SK-N-SH (cell line): ENCODE results near the gene ALPK3. TPM values are rescaled to one million over a fixed set of nuclear protein-coding genes. Genes with fewer than 3 reads are reported as not detected.

ENCODE experiments used
- CTCF ChIA-PET: fragments of 300-600, 350-600 bp; formaldehyde crosslinking; extraction: SDS; loops from one replicate; lab custom pipeline; 2021; lab: Yijun Ruan, JAX
- POLR2A ChIA-PET: fragments of 350-600 bp; sonication (Branson Sonifier 250); formaldehyde crosslinking; extraction: SDS; loops from one replicate; lab custom pipeline; 2020; ENCODE audit warnings: antibody characterized with exemption, inconsistent platforms; lab: Yijun Ruan, JAX
- DNase-seq: peaks from one replicate; pipeline ENCODE4 v3.0.0; 2012
- H2AFZ ChIP-seq: fragments of 200-600 bp; sonication (generic); 2 replicates; pipeline ENCODE4 v1.8.1; 2016; ENCODE audit warnings: antibody characterized with exemption, mild to moderate bottlenecking, low read depth
- H3F3A ChIP-seq: fragments of 200-600 bp; sonication (generic); replicated peaks from 2 replicates; pipeline ENCODE3; 2016; ENCODE audit warnings: antibody characterized with exemption, mild to moderate bottlenecking; ENCODE audit not compliant: insufficient read depth
- H3K27ac ChIP-seq, 2 experiments: fragments of 200-500 bp in 1 of 2; fragments of 200-600 bp in 1 of 2; sonication (Bioruptor generic) in 1 of 2; sonication (generic), shearing (Covaris generic) in 1 of 2; 2 replicates each; pipeline versions ENCODE4 v1.5.1 to v1.6.1; 2014 to 2016; ENCODE audit warnings: low read depth in 2 of 2, inconsistent platforms in 1 of 2, low read length in 1 of 2, mild to moderate bottlenecking in 1 of 2, mixed read lengths in 1 of 2
- H3K27me3 ChIP-seq: fragments of 200-600 bp; sonication (generic), shearing (Covaris generic); 2 replicates; pipeline ENCODE4 v1.6.1; 2016; ENCODE audit warnings: mixed run types; ENCODE audit not compliant: insufficient read depth
- H3K36me3 ChIP-seq, 2 experiments: fragments of 200-500 bp in 1 of 2; fragments of 200-600 bp in 1 of 2; sonication (Bioruptor generic) in 1 of 2; sonication (generic) in 1 of 2; replicated peaks in 1 of 2; 2 replicates each; pipeline versions ENCODE3 to v1.5.1; 2014 to 2016; ENCODE audit warnings: low read length in 1 of 2, mild to moderate bottlenecking in 1 of 2; ENCODE audit not compliant: insufficient read depth in 2 of 2, control insufficient read depth in 1 of 2
- H3K4me1 ChIP-seq, 2 experiments: fragments of 200-500 bp in 1 of 2; fragments of 200-600 bp in 1 of 2; sonication (Bioruptor generic) in 1 of 2; sonication (generic), shearing (Covaris generic) in 1 of 2; 2 replicates each; pipeline versions ENCODE4 v1.5.1 to v1.6.1; 2014 to 2016; ENCODE audit warnings: low read depth in 1 of 2, low read length in 1 of 2, mixed run types in 1 of 2; ENCODE audit not compliant: insufficient read depth in 2 of 2, control insufficient read depth in 1 of 2
- H3K4me2 ChIP-seq: fragments of 200-600 bp; sonication (generic), shearing (Covaris generic); 2 replicates; pipeline ENCODE4 v1.6.1; 2017; ENCODE audit warnings: mixed run types
- H3K4me3 ChIP-seq, 2 experiments: fragments of 200-500 bp in 1 of 2; fragments of 200-600 bp in 1 of 2; sonication (Bioruptor generic) in 1 of 2; sonication (generic), shearing (Covaris generic) in 1 of 2; 2 replicates each; pipeline versions ENCODE4 v1.5.1 to v1.8.1; 2014 to 2016; ENCODE audit warnings: low read depth in 2 of 2, inconsistent platforms in 1 of 2, low read length in 1 of 2, mild to moderate bottlenecking in 1 of 2, mixed read lengths in 1 of 2, moderate library complexity in 1 of 2
- H3K79me2 ChIP-seq: fragments of 200-600 bp; sonication (generic); 2 replicates; pipeline ENCODE4 v1.8.1; 2017; ENCODE audit warnings: mild to moderate bottlenecking; ENCODE audit not compliant: insufficient read depth
- H3K9ac ChIP-seq: fragments of 200-600 bp; sonication (generic); 2 replicates; pipeline ENCODE4 v1.6.1; 2017; ENCODE audit warnings: mixed run types
- H3K9me2 ChIP-seq: fragments of 200-600 bp; sonication (generic); 2 replicates; pipeline ENCODE4 v1.6.1; 2017; ENCODE audit warnings: mixed run types
- H3K9me3 ChIP-seq: fragments of 200-600 bp; sonication (generic); 2 replicates; pipeline ENCODE4 v1.6.1; 2017; ENCODE audit warnings: mixed run types, mild to moderate bottlenecking, moderate library complexity
- H4K20me1 ChIP-seq: fragments of 200-600 bp; sonication (generic); 2 replicates; pipeline ENCODE4 v1.6.1; 2017; ENCODE audit warnings: mild to moderate bottlenecking, mixed run types; ENCODE audit not compliant: insufficient read depth
- CHD2 ChIP-seq: fragments of 150-350 bp; IDR thresholded peaks from 2 replicates; pipeline ENCODE4 v1.6.1; 2018; ENCODE audit warnings: low read length; ENCODE audit not compliant: partially characterized antibody
- FOSL2 ChIP-seq: IDR thresholded peaks from 2 replicates; pipeline ENCODE4 v1.4.0; 2012; ENCODE audit warnings: low read depth, mild to moderate bottlenecking, moderate library complexity, borderline replicate concordance
- GABPA ChIP-seq: IDR thresholded peaks from 2 replicates; pipeline ENCODE4 v1.4.0; 2012; ENCODE audit warnings: low read depth, mild to moderate bottlenecking
- GATA2 ChIP-seq: sonication (generic); formaldehyde crosslinking; IDR thresholded peaks from 2 replicates; pipeline ENCODE4 v1.5.0; 2020; ENCODE audit warnings: mild to moderate bottlenecking, missing genetic modification reagents
- MXI1 ChIP-seq: IDR thresholded peaks from 2 replicates; pipeline ENCODE4 v1.6.1; 2012; ENCODE audit warnings: mild to moderate bottlenecking, low read depth, low read length, improper control_type of control experiment
- RCOR1 ChIP-seq: fragments of 150-350 bp; IDR thresholded peaks from 2 replicates; pipeline ENCODE4 v1.6.1; 2017; ENCODE audit warnings: antibody characterized with exemption, low read length
- RFX5 ChIP-seq: IDR thresholded peaks from 2 replicates; pipeline ENCODE4 v1.6.1; 2012; ENCODE audit warnings: mild to moderate bottlenecking, improper control_type of control experiment, low read length
- SIN3A ChIP-seq: IDR thresholded peaks from 2 replicates; pipeline ENCODE4 v1.6.1; 2012; ENCODE audit warnings: low read depth, mild to moderate bottlenecking, low read length, moderate library complexity, borderline replicate concordance
- SMC3 ChIP-seq: IDR thresholded peaks from 2 replicates; pipeline ENCODE4 v1.6.1; 2012; ENCODE audit warnings: low read depth, low read length, improper control_type of control experiment
- TAF1 ChIP-seq: IDR thresholded peaks from 2 replicates; pipeline ENCODE4 v1.6.1; 2012; ENCODE audit warnings: low read depth, mild to moderate bottlenecking, low read length, moderate library complexity, borderline replicate concordance
- TEAD4 ChIP-seq: IDR thresholded peaks from 2 replicates; pipeline ENCODE4 v1.4.0; 2012; ENCODE audit warnings: mild to moderate bottlenecking, borderline replicate concordance; ENCODE audit not compliant: insufficient read depth
- YY1 ChIP-seq: IDR thresholded peaks from 2 replicates; pipeline ENCODE4 v1.4.0; 2012; ENCODE audit warnings: low read depth, mild to moderate bottlenecking
- WGBS: methylation state at CpG from one replicate; pipeline ENCODE4 v1.1.6; 2017; ENCODE audit warnings: low lambda C conversion rate; 5-methylcytosine and 5-hydroxymethylcytosine counted together
- polyA plus RNA-seq, 3 experiments: library from polyadenylated mRNA; depleted of rRNA; stranded (reverse); fragments of >200 nt; gene quantifications; 2 replicates each; pipeline ENCODE4 v1.2.3, GENCODE V29; 2012
- TF ChIP-seq, protein P1 (sequence below): IDR thresholded peaks from 2 replicates; pipeline ENCODE4 v1.4.0; 2012; ENCODE audit warnings: low read depth
- TF ChIP-seq, protein P2 (sequence below): fragments of 150-350 bp; IDR thresholded peaks from 2 replicates; pipeline ENCODE4 v1.6.1; 2017; ENCODE audit warnings: antibody characterized with exemption, low read length, low read depth, borderline replicate concordance
- TF ChIP-seq, protein P3 (sequence below): IDR thresholded peaks from 2 replicates; pipeline ENCODE4 v1.6.1; 2012; ENCODE audit warnings: mild to moderate bottlenecking, low read depth, low read length, moderate library complexity
- TF ChIP-seq, protein P4 (sequence below): fragments of 150-350 bp; IDR thresholded peaks from 2 replicates; pipeline ENCODE4 v1.6.1; 2016; ENCODE audit warnings: mild to moderate bottlenecking, low read depth, low read length

Gene ALPK3
- polyA plus RNA-seq, 1 of the 3 experiments (the other 2 are of a cell fraction), result 0.16 TPM

DNA sequence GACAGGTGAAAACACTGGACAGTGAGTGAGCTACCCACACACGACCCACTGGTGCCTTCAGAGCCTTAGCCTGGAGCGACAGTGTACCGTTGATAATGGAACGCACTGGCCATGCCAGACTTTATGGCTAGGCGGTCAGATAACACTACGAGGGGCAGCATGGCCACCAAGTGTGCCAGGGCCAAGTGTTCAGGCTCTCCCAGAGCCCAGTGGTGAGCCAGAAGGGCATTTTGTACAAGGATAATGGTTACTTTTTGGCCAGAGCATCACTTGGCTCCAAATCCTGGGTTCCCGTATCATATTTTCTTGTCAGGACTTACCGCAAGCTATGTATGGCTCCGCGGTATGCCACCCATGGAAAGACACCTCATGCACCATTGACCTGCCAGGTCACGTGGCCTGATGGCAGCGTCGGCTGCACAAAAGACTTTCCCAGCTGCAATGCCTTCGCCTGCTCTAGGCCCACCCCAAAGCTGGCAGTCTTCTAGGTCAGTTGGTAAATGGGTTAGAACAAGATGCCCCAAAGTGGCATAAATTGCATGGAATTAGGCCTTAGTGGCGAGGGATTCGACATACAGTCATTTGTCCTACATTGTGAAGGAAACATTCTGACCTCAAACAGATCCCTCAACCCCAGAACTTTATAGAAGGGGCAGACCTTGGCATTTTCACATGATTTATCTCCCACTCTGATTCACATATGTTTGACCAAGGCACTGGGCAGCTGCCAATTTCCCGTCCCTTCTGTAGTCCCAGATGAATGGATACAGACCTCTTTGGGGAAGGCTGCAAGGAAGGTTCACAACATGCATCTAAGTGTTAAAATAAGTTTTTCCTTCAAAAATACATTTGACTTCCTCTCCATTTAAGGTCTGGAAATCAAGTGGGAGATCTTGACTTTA, 55.1 kb downstream of the ALPK3 start:
- H3K9ac ChIP-seq, result no peak overlapping the region
- H3K4me3 ChIP-seq, result no peak overlapping the region
- TF ChIP-seq, protein P1, sequence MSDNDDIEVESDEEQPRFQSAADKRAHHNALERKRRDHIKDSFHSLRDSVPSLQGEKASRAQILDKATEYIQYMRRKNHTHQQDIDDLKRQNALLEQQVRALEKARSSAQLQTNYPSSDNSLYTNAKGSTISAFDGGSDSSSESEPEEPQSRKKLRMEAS, result no peak
- no peak for TF ChIP-seq TEAD4
- no peak for TF ChIP-seq GABPA
- TF ChIP-seq MXI1, result no peak
- TF ChIP-seq, protein P2, sequence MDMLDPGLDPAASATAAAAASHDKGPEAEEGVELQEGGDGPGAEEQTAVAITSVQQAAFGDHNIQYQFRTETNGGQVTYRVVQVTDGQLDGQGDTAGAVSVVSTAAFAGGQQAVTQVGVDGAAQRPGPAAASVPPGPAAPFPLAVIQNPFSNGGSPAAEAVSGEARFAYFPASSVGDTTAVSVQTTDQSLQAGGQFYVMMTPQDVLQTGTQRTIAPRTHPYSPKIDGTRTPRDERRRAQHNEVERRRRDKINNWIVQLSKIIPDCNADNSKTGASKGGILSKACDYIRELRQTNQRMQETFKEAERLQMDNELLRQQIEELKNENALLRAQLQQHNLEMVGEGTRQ, result no peak
- TF ChIP-seq TAF1, result no peak
- no peak for TF ChIP-seq SIN3A
- TF ChIP-seq, protein P3, sequence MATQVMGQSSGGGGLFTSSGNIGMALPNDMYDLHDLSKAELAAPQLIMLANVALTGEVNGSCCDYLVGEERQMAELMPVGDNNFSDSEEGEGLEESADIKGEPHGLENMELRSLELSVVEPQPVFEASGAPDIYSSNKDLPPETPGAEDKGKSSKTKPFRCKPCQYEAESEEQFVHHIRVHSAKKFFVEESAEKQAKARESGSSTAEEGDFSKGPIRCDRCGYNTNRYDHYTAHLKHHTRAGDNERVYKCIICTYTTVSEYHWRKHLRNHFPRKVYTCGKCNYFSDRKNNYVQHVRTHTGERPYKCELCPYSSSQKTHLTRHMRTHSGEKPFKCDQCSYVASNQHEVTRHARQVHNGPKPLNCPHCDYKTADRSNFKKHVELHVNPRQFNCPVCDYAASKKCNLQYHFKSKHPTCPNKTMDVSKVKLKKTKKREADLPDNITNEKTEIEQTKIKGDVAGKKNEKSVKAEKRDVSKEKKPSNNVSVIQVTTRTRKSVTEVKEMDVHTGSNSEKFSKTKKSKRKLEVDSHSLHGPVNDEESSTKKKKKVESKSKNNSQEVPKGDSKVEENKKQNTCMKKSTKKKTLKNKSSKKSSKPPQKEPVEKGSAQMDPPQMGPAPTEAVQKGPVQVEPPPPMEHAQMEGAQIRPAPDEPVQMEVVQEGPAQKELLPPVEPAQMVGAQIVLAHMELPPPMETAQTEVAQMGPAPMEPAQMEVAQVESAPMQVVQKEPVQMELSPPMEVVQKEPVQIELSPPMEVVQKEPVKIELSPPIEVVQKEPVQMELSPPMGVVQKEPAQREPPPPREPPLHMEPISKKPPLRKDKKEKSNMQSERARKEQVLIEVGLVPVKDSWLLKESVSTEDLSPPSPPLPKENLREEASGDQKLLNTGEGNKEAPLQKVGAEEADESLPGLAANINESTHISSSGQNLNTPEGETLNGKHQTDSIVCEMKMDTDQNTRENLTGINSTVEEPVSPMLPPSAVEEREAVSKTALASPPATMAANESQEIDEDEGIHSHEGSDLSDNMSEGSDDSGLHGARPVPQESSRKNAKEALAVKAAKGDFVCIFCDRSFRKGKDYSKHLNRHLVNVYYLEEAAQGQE, result no peak
- no peak for TF ChIP-seq YY1
- no peak for TF ChIP-seq FOSL2
- TF ChIP-seq SMC3, result no peak
- no peak for TF ChIP-seq RFX5
- TF ChIP-seq CHD2, result no peak
- TF ChIP-seq, protein P4, sequence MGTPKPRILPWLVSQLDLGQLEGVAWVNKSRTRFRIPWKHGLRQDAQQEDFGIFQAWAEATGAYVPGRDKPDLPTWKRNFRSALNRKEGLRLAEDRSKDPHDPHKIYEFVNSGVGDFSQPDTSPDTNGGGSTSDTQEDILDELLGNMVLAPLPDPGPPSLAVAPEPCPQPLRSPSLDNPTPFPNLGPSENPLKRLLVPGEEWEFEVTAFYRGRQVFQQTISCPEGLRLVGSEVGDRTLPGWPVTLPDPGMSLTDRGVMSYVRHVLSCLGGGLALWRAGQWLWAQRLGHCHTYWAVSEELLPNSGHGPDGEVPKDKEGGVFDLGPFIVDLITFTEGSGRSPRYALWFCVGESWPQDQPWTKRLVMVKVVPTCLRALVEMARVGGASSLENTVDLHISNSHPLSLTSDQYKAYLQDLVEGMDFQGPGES, result no peak
- no peak for TF ChIP-seq RCOR1
- no peak for TF ChIP-seq GATA2 (CRISPR knock-in tag)
- POLR2A ChIA-PET, result interaction anchor here (0.6 to 1.3 kb wide), 2 partner anchors 106 to 218 kb away, joined by 3 to 4 read pairs; partner anchors contain the start of gene WDR73
- no peaks in the 10 kb centered on the region for H3K9me2 ChIP-seq
- H3K27ac ChIP-seq, result peak overlapping the region in 1 of 2 experiments; percentile 80; a peak in 2 of 4 replicates
- H3K79me2 ChIP-seq, result no peaks in the 10 kb centered on the region
- DNase-seq, result peak; percentile 49
- WGBS, result 94% methylated on average over 16 of the region's 17 CpGs
- no peaks in the 10 kb centered on the region for H3K27me3 ChIP-seq
- no peaks in the 10 kb centered on the region for H3K36me3 ChIP-seq
- H3K4me1 ChIP-seq, result peaks cover 0 to 18% of the 10 kb centered on the region in 2 experiments; a peak in 2 of 4 replicates
- no peaks in the 10 kb centered on the region for H3K9me3 ChIP-seq
- CTCF ChIA-PET, result interaction anchor here (0.7 to 1.3 kb wide), 8 partner anchors 9 to 273 kb away, joined by 3 to 5 read pairs (median 4); no protein-coding TSS in a partner anchor
- no peaks in the 10 kb centered on the region for H4K20me1 ChIP-seq
- H3K4me2 ChIP-seq, result no peak overlapping the region
- H2AFZ ChIP-seq, result no peak overlapping the region
- no peaks in the 10 kb centered on the region for H3F3A ChIP-seq
